NCI-H1417 (cell line): ENCODE data around the gene NT5DC3.

Experiments
- DNase-seq, 3 experiments: peaks; one replicate each; lab custom pipeline; 2025; lab: John Stamatoyannopoulos, UW

Gene NT5DC3

DNA sequence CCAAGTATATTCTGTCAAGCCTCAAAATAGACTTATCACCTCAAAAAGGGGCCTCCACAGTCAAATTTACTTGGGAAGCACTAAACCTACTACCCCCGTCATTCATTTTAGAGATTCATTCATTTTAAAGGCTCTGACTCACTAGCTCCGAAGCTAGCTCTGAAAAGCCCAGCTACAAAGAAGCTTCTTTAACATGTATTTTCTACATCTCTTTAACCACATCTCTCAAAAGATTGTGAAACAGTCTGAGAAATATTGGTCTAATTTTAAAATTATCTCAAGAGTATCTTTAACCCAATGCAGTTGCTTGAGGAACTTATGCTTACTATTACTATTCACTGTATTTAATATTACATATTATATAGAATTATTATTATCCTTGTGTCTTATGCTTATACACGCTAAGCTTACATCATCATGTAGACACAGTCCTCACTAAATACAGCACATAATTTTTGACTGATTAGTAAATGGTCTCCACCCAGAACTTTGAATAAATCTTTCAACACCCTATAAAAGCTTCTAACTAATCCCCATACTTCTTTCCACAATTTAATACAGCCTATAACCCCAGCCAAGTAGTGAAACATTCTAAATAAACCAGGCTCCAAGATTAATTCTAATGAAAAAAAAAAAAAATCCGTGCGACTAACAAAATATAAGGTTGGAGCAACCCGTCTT is 7.8 kb downstream of the NT5DC3 start:
- no peak for DNase-seq

DNA sequence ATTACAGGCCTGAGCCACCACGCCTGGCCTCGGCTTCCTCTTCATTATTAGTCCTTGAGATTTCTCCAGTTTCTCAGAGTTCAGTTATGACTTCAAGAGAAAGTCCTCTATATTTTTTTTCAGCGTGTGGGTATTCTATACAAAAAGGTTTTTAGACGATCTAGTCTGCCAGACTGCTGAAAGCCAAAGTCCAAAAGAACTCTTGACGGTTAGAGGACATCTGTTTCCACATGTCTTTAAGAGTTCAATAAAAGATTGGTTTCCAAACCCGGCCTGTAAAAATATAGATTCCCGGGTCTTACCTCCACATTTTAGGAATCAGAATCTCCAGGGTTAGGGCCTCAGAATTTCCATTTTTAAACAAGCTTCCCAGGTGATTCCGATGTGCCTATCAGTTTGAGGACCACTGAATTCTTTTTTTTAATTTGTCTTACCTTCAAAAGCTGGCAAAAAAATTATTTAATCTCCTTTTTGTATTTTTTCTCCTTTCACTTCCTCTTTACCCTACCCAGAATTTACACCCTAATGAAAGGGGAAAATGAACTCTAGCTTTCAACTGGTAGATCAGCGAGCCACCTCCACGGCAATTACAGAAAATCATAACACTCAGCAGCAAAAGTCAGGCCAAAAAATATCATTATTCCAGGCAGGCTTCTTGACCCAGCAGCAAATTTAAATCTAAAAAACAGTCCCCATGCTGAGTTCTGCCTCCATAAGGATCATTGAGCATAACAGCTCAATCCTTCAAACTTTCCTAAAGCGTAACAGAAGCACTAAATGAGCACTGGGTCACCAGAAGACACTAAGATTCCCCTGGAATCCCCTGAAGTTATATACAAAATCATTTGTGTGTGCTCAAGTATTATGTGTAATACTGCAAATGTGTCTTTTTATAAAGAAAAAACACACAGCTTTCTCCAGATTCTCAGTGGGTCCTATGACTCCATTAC is 8.7 kb downstream of the NT5DC3 start:
- no peak for DNase-seq

DNA sequence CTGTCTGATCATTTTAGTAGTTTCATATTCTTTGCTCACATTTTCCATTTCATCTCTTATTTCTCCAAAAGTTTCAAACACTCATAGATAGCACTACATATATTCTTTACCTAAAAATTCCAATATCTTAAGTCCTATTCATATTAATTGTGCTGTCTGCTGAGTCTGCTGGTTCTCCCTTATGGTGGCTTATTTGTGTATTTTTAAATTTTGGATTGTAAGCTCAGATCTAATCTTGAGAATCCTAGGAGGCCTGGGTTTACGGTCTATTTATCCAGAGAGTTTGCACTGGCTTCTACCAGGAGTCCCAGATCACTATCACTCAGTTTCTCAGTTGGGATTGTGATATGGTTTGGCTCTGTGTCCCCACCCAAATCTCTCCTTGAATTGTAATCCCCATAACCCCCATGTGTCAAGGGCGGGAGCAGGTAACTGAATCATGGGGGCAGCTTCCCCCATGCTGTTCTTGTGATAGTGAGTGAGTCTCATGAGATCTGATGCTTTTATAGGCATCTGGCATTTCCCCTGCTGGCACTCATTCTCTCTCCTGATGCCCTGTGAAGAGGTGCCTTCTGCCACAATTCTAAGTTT is 10.2 kb downstream of the NT5DC3 start:
- DNase-seq: no peak

DNA sequence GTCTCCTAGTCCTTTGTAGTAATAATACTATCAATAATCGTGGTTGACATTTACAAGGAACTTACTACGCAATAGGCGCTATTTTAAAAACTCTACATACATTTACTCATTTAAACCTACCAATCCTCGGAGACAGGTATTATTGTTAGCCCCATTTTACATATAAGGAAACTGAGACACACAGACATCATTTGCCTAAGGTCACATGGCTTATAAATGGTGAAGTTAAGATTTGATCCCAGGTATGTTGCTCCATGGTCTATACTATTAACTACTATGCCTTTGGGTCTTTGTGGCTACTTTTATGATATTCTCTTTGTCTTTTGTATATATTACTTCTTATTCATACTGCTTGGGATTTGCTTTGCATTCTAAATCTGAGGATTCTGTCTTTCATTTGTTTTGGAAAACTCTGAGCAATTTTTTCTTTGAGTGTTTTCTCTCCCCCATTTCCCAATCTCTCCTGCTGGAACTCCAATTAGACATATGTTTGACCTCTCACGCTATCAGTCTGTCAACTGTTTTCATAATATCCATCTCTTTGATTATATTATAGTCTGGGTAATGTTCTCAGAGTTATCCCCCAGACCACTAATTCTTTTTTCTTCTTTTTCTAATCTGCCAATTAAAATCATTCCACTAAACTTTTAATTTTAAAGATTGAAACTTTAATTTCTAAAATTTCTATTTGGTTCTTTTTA is 10.9 kb downstream of the NT5DC3 start:
- no peak for DNase-seq

DNA sequence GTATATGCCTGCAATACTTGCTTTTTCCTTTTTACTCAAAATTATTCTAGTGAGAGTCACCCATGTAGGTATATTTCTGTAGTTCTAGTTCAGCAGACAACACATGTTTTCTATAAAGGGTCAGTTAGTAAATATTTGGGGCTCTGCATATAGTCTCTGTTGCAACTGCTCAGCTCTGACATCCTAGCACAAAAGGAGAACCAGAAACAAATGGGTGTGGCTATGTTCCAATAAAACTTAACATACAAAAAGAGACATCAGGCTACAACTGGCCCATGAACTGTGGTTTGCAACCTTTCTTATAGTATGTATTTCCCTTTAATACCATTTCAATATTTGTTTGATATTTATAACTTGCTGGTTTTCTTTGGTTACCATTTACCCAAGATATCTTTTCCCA is 11.9 kb downstream of the NT5DC3 start:
- no peak for DNase-seq

DNA sequence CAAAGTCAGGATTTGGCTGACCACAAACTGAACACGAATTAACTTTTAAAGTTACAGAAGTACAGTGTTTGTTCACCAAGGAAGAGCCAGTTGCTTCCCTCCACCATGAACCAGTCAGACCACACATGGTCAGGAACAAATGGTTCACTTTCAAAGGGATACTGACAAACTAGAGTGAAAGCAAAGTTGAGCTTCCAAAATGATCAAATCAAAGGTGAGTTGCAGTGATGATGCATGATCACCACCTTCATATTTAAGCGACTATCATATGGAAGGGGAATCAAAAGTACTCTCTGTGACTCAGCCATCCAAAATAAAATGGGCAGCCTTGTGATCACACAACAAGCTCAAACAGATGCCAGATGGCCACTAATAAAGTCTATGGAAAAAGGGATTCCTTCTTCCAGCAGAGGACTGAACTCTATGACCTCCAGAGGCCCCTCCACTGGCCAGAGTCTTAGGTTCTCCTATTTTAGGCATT is 13.1 kb downstream of the NT5DC3 start:
- no peak for DNase-seq

DNA sequence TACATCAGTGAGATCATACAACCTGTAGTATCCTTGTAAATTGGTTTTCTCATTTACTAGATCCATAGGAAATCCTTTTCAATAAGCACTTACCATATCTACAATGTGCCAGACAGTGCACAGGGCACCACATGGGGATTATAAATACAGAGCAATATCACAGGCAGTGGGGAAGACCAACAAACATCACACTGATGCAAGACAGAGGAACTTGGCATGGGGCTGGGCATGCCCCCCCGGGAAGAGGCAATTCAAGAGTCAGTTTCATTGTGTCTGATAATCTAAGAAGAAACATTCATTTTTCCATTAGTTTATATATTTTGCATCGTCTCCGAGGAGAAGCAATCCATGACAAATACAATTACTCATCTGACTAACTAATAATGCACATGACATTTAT is 16.2 kb downstream of the NT5DC3 start:
- peak in 1 of 3 experiments; percentile 17 for DNase-seq

DNA sequence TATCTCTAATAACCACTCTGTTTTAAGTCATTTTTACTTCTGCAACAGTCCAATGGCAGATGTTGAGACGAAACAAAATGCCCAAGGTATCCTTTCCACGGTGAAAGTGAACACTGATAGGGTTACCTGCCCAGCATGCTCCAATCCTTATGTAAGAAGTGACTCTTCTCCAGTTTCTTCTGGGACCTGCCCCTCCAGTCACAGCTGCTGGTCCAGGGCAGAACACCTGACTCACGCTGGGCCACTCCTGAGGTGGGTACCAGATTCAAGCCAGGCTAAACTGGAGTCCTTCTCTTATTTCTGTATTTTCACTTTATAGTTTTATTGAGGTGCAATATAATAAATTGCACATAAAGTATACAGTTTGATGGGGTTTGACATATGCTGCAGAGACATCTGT is 16.7 kb downstream of the NT5DC3 start:
- DNase-seq: no peak

DNA sequence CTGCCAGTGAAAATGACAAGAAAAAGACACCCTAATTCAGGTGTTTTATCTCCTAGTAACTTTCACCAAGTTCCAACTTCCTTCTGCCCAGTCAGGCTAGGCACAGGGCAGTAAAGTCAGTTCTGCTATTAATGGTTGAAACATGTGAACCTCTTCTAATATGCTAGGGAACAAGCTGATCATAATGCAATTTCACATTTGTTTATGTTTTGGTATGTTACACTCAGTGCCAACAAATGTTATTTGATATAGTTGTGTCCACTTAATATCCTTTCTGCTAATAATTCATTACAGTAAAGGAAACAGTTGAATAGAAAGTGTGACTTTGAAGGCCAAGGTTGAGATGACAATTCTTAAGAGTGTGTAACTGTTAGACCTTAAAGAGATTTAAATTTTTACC is 17.2 kb downstream of the NT5DC3 start:
- no peak for DNase-seq

DNA sequence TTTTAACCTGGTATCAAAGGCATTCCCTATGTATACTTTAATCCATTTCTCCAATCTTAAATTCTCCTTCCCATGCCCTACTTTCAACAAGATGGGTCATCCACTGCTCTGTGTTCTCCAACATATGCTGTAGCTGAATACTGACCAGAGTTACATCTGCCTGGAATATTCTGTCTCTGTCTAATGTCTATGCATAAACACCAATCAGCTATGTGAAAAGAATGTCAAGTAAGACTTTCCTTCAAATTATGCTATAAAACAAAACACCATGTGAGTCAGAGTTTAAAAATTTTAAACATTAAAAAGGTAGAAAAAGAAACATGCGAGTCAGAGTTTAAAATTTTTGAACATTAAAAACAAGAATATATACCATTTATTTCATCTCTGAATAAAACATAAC is 19.3 kb downstream of the NT5DC3 start:
- no peak for DNase-seq

DNA sequence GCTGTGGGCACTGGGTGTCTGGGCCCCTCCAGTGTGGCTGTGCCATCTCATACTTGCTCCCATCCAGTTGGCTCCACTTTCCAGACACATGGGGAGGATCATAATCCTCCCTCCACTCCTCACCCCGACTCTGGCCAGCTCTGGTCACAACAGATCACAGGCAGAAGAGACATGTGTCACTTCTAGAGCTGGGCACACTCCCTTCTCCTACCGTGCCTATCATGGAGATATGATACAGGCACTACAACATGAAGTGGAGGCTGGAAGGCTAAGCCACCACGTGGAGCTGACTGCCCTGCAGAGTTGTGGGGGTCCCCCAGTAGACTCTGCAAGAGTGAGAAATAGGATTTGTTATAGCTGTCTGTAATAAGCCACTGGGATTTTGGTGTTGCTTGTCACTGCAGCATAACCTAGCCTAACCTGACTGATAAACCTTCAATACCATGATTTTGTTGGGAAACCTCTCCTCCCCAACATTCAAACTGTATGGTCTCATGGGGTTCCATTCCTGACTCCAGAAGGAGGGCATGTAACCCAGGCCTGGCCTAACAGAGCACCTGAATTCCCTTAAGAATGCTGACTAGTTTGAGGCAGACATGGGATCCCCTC is 20.0 kb downstream of the NT5DC3 start:
- no peak for DNase-seq

DNA sequence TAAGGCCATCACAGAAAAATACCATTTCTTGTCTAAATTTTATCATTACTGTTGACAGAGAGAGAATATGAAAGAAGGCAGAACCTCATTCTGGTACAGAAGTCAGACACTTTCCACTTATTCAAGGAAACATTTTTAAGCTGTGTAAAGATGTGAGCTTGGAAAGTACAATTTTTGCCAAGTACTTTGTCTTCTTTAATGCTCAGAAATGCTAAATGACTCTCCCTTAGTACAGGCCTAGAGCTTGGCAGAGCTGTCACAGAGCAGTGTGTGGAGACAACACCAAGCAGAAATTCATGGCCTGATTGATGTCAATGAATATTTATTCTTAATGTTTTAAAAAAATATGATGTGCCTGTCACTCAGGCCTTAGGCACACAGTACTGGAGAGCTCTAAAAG is 20.7 kb downstream of the NT5DC3 start:
- DNase-seq: no peak

DNA sequence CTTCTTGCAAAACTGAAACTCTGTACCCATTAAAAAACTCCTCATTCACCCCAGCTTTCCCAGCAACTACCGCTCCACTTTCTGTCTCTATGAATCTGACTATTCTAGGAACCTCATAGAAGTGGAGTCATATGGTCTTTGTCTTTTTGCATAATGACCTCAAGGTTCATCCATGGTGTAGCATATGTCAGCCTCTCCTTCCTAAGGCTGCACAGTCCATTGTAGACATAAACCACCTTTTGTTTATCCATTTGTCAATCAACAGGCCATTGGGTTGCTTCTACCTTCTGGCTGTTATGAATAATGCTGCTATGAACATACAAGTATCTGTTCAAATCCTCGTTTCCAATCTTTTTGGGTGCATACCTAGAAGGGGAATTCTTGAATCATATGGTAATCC is 21.1 kb downstream of the NT5DC3 start:
- no peak for DNase-seq

DNA sequence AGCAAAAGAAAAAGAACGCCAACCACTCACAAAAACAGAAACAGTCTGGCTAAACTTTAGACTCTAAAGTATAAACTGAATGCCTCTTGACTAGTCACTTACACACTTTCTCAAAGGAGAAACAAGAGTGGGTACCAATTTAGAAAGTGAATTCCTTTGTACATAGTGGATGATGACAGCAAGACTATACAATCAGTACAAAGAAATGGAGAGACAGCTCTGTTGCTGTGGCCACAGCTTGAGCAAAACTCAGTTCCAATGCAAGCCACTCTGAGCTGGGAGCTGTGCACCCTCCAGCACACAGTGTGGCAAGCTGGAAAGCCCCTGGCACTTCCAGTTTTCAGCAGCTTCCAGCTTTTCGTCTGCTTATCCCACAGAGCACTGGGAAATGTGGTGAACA is 21.7 kb downstream of the NT5DC3 start:
- DNase-seq: no peak

DNA sequence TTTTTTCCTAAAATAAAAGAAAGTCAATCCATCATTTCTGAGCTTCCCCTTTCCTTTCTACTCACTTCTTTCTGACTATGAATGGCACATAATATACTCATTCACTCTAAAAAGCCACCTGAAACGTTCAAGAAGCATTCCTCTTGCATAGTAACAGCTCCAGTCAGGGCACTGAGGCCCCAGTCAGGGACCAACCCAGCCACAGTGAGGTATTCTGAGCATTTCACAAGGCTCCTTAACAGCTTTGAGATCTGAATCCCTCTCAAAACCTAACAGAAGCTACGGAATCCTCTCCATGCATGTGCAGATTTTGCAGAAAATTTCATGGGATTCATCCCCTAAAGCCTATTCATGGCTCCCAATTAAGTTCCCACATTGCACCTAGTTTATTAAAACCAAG is 23.2 kb downstream of the NT5DC3 start:
- DNase-seq: no peak

DNA sequence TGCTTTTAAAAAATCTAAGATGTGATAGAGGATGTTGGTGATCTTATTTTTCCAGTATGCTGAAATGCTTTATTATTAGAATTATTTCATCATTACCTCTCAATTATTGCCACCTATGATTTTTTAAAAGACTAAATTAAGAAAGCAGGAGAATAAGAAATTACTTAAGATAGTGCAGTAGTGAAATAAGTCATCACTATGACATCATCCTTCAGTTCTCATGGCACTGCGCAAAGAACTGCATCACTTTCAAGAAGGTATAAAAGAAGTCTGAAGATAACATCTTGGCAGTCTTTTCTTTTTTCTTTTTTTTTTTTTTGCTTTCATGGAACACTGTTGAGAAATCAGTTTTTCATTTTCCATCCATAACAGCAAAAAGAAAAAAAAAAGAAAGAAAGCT is 24.4 kb downstream of the NT5DC3 start:
- no peak for DNase-seq

DNA sequence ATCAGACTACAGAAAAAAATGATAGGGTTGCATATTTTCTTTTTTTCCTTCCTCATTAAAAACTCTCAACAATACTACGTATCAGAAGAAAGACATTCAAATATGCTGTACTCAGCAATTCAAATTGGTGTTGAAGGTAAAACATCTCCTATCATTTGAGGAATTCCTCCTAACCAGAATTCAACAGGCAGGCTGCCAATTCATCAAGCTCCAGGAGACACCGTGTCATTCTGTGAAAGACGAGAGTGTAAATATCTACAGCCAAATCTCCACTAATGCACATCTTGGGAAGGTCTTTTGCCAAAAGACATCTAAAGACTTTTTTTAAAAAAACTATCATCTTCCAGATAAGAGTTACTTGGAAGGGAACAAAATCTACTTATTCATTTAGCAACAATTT is 26.6 kb downstream of the NT5DC3 start:
- no peak for DNase-seq

DNA sequence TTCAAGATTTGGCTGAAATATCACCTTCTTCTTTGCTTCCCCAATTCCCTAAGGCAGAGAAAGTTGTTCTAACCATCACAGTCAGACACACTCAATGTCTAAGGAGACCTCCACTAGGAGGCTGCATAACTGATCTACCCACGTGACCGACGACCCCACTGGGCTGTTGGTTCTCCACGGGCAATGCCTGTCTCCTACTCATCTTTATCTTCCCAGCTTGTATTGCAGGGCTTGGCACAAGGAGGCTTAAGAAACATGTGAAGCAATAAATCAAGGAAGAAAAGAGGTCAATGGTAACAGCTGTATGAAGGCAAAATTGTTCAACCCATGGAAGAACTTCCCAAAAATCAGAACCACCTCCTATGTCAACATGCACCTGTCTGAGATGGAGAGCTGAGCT is 27.1 kb downstream of the NT5DC3 start:
- DNase-seq: no peak

DNA sequence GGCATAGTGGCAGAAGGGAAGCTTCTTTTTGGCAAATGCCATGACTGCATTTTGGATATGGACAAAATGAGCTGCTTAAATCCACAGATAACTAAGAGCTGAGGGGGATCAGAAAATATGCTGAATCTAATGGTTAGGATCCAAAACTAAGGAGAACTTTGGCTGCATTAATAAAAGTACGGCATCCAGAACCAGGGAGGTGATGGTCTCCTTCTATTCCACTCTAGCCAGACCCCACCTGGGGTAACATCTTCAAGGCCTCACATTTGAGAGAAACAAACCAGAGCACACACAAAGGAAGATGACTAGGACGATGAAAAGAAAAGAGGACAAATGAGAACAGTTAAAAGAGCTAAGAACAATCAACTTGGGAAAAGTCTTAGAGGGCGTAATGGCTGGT is 27.6 kb downstream of the NT5DC3 start:
- DNase-seq: no peak

DNA sequence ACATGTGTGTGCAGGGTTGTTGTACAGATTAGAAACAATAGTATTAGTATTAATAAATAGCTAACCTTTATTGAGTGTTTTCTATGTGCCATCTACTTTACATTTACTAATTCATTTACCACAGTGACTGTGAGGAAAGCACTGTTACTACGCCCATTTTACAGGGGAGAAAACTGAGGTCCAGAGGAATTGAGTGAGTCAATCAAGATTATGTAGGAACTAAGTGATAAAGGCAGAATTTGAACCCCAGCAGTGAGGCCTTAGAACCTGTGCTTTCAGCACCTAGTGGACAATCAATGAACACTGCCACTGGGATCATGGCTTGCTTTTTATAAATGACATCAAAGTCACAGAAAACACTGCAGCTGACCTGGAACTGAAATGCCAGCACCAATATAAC is 28.2 kb downstream of the NT5DC3 start:
- DNase-seq: no peak

DNA sequence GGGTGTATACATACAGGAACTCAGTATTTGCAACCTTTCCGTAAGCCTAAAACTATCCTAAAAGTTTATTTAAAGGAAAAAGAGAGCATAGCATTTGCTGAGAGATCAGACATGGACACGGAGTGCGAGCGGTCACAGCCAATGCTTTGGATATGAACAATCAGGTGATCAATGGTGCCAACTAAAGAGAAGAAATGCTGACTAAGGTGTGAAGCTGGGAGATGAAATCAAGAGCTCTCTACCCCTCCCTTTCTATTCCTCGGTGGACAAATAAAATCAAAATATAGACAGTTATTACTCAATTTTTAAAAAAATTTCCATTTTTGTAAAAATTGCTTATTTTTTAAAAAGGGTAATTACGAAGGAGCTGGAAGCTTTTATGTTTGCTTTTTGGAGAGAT is 29.2 kb downstream of the NT5DC3 start:
- DNase-seq: no peak

DNA sequence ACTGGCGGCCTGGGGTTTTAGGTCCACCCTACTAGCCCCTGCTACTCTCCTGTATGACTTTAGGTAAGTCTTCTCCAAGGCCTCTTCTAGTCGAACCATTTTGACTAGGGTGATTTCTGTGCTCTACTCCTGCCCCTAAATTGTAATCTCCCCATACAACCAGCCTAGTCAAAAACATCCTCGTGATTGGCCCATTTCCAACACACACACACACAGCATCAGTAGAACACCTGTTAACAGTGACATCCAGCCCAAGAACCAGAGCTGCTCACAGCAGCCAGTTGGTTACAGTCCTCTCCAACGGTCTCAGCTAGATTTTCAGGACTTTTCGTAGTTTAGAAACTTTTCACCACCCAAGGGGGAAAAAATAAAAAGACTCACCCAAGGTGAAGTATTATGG is 30.9 kb downstream of the NT5DC3 start:
- DNase-seq: no peak
